ENCODE data around the gene XRCC6.
"Not testable (repeated sequence)": the region's sequence is repeated elsewhere in the genome, so short reads cannot be mapped to it uniquely, and the experiment has no call there.

The XRCC6 gene

GRCh38 chr22:41598891-41599635, 22.0 kb upstream of the XRCC6 start:
- DNase-seq = peak; percentile 7

DNA sequence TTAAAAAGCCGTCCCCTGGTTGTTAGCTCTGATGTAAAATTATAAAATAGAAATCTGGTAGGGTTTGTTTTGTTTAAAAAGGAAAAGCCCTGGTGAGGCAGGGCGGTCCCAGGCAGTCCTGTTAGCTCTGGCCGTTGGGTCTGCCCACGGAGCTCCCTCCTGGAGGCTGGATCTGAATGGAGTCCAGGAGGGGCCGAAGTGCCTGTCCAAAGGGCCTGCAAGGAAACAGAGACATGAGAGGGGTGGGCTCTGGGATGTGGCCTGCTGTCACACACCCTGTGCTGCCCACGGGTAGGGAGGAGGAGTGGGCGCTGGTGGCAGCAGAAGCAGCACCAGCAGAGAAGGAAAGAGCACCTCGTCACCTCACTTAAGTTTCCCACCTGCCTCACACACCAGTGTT, 20.1 kb upstream of the XRCC6 start:
- DNase-seq = no peak

GRCh38 chr22:41603873-41604332, 17.2 kb upstream of the XRCC6 start:
- peak; percentile 97 for DNase-seq

DNA sequence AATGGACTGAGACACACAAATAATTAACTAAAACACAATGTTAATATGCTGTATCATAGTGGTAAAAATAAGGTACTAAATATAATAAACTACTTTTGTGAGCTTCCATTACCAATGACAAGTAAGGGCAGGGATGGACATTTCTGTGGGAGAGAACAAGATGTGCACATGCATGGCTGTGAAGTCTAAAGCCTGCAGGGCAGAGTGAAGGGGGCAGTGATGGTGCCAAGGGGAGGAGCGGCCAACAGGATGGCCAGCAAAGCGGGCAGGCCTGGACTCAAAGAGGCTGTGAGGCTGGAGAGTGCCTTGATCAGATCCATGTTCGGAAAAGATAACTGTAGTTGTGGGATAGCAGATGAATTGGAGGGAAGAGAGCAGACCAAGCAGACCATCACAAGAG, 12.7 kb upstream of the XRCC6 start:
- no peak for DNase-seq

GRCh38 chr22:41612603-41613306, 8.3 kb upstream of the XRCC6 start:
- DNase-seq = no peak

GRCh38 chr22:41613456-41613855, 7.6 kb upstream of the XRCC6 start:
- DNase-seq = no peak

DNA sequence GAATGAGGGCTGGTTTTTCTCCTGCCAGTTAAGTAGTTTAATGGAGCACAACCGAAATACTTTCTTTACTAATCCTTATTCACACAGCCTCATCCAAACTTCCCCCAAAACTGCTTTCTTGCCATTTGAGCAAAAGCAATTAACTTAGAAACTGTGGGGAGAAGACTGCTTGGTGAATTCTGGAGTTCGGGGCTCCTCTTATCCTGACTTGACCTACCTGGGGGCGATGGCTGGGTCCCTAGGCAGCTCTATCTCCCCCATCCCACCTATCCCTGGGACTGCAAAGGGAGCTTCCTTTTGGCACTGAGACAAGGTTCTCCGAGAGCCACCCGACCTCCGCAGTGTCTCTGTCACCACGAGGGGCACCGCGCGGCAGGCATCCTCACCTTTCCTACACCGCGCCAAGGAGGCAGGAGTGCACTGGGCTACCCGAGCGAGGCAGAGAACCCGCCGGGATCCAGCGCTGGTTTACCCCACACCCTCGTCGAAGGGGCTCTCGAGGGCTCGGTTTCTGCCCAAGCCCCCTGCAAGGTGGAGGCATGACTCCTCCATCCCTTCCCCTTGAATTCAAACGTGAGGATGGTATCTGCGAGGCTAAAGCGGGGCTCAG, 1.0 kb upstream of the XRCC6 start:
- peak; percentile 62 for DNase-seq

DNA sequence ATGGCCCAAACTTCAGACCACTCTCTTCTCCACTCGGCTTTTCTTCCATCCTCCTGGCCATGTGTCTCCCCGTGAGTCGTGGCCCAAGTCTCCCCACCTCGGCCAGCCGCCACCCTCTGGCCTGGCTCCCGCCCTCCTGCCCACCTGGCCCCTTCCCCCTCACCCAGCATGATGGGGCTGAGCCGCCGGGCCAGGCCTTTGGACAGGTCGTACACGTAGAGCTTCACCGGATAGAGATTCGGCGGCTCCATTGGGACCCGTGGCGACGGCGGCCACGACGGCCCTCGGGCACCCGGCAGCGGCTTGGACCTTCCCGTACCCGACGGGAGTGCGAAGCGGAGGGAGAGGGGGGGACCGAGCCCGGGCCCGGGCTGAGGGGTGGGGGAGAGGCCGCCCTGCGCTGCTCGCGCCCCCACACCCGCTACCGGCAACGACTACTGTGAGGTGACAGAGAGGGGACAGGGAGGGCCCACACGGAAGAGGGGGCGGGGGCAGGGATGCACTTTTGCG, 451 bp upstream of the XRCC6 start, which contains the start of gene DESI1:
Gene DESI1, minus strand, starts transcription at position 455 of the 510 bp plus-strand sequence. Its CDS starts 204 bp downstream, at position 251.
- DNase-seq = peak; percentile 42

DNA sequence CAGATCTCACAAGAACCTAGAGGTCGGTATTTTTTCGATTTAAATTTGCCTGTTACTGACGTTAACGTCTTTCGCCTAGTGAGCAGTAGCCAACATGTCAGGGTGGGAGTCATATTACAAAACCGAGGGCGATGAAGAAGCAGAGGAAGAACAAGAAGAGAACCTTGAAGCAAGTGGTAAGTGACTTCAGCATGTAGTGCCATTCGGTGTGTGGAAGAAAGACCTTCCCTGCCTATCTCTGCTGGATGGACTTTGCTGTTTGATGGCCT, 750 bp downstream of the XRCC6 start:
- no peak for DNase-seq

DNA sequence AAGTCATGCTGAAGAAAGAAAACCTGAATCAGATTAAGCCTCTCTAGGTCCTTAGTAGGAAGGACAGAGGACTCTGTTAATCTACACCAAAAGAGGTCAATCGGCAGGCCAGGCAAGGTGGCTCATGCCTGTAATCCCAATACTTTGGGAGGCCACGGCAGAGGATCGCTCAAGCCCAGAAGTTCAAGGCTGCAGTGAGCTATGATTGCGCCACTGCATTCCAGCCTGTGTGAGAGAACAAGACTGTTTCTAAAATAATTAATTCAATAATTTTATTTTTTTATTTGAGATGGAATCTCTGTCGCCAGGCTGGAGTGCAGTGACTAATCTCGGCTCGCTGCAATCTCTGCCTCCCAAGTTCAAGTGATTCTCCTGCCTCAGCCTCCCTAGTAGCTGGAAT, 4.5 kb downstream of the XRCC6 start:
- DNase-seq = no peak

DNA sequence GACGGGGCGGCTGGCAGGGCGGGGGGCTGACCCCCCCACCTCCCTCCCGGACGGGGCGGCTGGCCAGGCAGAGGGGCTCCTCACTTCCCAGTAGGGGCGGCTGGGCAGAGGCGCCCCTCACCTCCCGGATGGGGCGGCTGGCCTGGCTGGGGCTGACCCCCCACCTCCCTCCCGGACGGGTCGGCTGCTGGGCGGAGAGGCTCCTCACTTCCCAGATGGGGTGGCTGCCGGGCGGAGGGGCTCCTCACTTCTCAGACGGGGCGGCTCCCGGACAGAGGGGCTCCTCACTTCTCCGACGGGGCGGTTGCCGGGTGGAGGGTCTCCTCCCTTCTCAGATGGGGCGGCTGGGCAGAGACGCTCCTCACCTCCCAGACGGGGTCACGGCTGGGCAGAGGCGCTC, 10.0 kb downstream of the XRCC6 start:
- not testable (repeated sequence) for DNase-seq

GRCh38 chr22:41631615-41632014, 10.5 kb downstream of the XRCC6 start:
- not testable (repeated sequence) for DNase-seq

DNA sequence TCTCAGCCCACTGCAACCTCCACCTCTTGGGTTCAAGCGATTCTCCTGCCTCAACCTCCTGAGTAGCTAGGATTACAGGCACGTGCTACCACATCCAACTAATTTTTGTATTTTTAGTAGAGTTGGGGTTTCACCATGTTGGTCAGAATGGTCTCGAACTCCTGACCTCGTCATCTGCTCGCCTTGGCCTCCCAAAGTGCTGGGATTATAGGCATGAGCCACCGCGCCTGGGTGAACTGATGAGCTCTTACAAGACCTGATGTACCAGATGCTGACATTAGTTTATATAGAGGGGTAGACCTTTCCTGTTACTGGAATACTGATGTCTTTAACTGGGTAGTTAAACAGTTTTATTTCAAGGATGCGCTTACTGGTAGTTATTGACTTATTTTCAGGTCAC, 13.5 kb downstream of the XRCC6 start:
- DNase-seq = not testable (repeated sequence)

- no peak for DNase-seq
Measured at GRCh38 chr22:41636467-41636866, 15.4 kb downstream of the XRCC6 start.

DNA sequence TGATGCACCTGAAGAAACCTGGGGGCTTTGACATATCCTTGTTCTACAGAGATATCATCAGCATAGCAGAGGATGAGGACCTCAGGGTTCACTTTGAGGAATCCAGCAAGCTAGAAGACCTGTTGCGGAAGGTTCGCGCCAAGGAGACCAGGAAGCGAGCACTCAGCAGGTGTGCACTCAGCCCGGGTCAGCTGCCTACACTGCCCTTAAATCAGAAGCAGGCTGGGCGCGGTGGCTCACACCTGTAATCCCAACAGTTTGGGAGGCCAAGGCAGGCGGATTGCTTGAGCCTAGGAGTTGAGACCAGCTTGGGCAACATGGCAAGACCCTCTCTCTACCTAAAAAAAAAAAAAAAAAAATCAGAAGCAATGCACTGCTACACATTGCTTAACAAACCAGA, 16.5 kb downstream of the XRCC6 start:
- not testable (repeated sequence) for DNase-seq

DNA sequence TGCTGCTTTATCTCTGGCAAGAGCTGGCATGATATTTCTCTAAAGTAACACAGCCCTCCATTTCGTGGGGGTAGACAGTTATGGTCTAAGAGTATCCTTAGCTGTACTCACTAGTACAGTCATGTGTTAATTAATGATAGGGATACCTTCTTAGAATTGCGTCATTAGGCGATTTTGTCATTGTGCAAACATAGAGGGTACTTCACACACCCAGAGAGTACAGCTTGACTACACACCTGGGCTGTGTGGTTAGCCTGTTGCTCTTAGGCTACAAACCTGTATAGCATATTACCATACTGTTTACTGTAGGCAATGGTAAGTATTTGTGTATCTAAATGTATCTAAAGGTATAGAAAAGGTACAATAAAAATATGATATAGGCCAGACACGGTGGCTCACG, 17.0 kb downstream of the XRCC6 start:
- no peak for DNase-seq

GRCh38 chr22:41638748-41639147, 17.7 kb downstream of the XRCC6 start:
- DNase-seq = peak; percentile 32

DNA sequence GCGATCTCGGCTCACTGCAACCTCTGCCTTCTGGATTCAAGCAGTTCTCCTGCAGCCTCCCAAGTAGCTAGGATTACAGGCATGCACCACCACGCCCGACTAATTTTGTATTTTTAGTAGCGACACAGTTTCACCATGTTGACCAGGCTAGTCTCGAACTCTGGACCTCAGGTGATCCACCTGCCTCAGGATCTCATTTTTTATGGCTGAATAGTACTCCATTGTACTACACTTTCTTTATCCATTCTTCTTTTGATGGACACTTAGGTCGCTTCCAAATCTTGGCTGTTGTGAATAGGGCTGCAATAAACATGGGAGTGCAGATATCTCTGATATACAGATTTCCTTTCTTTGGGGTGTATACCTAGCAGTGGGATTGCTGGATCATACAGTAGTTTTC, 20.8 kb downstream of the XRCC6 start:
- DNase-seq = no peak

DNA sequence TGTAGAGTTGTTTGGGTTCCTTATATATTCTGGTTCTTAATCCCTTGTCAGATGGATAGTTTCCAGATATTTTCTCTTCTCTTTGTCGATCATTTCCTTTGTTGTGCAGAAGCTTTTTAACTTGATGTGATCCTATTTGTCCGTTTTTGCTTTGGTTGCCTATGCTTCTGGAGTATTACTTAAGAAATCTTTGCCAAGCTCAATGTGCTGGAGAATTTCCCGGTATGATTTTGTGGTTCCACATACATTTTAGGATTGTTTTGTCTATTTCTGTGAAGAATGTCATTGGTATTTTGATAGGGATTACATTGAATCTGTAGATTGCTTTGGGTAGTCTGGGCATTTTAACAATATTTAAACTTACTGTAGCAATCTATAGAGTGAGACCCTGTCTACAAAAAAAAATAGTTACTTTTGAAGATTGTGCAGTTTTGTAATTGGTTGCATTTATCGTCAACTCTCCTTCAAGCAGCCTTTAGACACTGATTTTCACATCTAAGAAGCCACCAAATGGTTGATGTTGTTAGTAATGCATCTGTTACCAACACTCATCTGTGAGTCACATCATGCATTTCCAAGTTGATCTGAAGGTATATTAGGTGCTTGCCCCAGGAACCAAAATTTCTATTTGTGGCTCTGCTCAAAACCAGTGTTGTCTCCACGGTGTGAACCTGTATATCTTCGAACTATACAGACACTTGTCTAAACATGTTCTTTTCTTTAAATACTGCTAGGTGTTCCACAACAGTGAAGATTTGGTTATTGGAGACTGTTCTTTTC, 21.4 kb downstream of the XRCC6 start:
- DNase-seq = no peak

GRCh38 chr22:41647771-41648170, 26.7 kb downstream of the XRCC6 start:
- DNase-seq = no peak

DNA sequence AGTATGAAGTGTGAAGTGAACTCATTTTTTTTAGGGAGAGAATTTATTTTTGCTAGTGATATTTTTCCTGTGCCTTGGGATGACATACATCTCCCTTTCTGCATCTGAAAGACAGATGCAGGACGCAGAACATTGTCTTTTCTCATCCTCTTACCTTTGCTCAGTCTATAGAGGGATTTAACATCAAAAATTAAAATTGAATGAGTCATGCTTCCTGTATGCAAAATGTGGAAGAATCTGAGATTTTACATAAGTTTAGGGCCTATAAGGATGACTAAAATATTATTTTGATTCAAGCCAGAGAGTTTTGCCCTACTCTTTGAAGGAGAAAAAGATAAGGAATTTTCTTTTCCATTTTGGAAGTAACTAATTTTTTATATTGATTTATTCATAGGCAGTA, 27.3 kb downstream of the XRCC6 start:
- no peak for DNase-seq

DNA sequence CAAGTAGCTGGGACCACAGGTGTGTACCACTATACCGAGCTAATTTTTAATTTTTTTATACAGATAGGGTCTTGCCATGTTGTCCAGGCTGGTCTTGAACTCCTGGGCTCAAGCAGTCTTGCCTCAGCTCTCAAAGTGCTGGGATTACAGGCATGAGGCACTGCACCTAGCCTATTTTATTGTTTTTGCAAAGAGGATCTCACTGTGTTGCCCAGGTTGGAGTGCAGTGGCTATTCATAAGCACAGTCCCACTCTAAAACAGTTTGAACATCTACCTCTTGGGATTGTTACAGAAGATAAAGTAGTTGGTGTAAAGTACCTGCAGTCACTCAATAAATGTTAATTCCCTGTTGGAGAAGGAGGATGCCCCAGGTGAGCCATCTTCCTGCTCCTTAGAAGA, 29.1 kb downstream of the XRCC6 start:
- no peak for DNase-seq

GRCh38 chr22:41650821-41651220, 29.7 kb downstream of the XRCC6 start:
- no peak for DNase-seq
